Panc1 (cell line): ENCODE measurements around the gene NFYC.

Experiments
- POLR2AphosphoS5 ChIP-seq: IDR thresholded peaks from 2 replicates; pipeline ENCODE4 v1.6.1; 2012; ENCODE audit warnings: mild to moderate bottlenecking, low read depth, low read length, moderate library complexity
- TF ChIP-seq, protein P1 (sequence below): fragments of 450-650 bp; IDR thresholded peaks from 2 replicates; pipeline ENCODE4 v1.5.1; 2017; ENCODE audit warnings: mild to moderate bottlenecking
- TF ChIP-seq, protein P2 (sequence below), 2 experiments: IDR thresholded peaks; 2 replicates each; pipeline ENCODE4 v1.6.1; 2011 to 2012; ENCODE audit warnings: low read depth in 2 of 2, control low read depth in 1 of 2, low read length in 1 of 2, mild to moderate bottlenecking in 1 of 2, moderate library complexity in 1 of 2; ENCODE audit not compliant: insufficient read depth in 1 of 2

DNA sequence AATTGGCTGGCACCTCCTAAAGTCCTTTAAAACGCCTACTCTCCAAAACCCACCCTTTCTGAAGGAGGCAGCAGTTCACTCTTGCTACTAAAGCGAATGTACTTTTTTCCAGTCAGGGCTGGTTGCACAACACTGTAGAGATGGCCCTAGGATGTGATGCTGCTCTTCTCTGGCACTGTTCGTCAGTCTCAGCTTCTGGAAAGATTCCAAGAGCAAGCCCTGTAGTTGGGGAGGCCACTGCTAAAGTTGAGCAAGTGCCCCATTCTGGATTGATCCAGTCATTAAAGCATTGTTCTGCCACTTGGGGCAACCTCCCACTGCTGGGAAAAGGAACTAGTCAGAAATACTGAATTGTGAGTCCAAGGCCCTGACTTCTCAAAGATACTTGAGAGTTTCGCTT is 63.6 kb downstream of the NFYC start:
- TF ChIP-seq, protein P1, sequence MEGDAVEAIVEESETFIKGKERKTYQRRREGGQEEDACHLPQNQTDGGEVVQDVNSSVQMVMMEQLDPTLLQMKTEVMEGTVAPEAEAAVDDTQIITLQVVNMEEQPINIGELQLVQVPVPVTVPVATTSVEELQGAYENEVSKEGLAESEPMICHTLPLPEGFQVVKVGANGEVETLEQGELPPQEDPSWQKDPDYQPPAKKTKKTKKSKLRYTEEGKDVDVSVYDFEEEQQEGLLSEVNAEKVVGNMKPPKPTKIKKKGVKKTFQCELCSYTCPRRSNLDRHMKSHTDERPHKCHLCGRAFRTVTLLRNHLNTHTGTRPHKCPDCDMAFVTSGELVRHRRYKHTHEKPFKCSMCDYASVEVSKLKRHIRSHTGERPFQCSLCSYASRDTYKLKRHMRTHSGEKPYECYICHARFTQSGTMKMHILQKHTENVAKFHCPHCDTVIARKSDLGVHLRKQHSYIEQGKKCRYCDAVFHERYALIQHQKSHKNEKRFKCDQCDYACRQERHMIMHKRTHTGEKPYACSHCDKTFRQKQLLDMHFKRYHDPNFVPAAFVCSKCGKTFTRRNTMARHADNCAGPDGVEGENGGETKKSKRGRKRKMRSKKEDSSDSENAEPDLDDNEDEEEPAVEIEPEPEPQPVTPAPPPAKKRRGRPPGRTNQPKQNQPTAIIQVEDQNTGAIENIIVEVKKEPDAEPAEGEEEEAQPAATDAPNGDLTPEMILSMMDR: no peak
- TF ChIP-seq, protein P2, sequence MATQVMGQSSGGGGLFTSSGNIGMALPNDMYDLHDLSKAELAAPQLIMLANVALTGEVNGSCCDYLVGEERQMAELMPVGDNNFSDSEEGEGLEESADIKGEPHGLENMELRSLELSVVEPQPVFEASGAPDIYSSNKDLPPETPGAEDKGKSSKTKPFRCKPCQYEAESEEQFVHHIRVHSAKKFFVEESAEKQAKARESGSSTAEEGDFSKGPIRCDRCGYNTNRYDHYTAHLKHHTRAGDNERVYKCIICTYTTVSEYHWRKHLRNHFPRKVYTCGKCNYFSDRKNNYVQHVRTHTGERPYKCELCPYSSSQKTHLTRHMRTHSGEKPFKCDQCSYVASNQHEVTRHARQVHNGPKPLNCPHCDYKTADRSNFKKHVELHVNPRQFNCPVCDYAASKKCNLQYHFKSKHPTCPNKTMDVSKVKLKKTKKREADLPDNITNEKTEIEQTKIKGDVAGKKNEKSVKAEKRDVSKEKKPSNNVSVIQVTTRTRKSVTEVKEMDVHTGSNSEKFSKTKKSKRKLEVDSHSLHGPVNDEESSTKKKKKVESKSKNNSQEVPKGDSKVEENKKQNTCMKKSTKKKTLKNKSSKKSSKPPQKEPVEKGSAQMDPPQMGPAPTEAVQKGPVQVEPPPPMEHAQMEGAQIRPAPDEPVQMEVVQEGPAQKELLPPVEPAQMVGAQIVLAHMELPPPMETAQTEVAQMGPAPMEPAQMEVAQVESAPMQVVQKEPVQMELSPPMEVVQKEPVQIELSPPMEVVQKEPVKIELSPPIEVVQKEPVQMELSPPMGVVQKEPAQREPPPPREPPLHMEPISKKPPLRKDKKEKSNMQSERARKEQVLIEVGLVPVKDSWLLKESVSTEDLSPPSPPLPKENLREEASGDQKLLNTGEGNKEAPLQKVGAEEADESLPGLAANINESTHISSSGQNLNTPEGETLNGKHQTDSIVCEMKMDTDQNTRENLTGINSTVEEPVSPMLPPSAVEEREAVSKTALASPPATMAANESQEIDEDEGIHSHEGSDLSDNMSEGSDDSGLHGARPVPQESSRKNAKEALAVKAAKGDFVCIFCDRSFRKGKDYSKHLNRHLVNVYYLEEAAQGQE (IDR thresholded peaks at IDR 0.05; ENCODE audit: insufficient read depth in 1 of 2, low read depth in 2 of 2, low read length in 1 of 2): no peak
- TF ChIP-seq POLR2AphosphoS5: no peak
